ENCODE measurements around the gene ZNF710. TPM values are rescaled to one million over a fixed set of nuclear protein-coding genes. Genes with fewer than 3 reads are reported as not detected.

ZNF710 gene
- total RNA-seq, 1 experiment from 2014 or later: 40.7 TPM

- Mint-ChIP-seq H3K27ac (peak overlapping the region in 2 of 3 experiments; percentile 1 to 35; a peak in 1 of 7 replicates), H3K27me3 (ENCODE audit: low read depth) (peaks cover 4% of the 10 kb centered on the region), H3K4me3 (no peak overlapping the region), H3K36me3 (ENCODE audit: insufficient read depth in 1 of 3, low read depth in 3 of 3) (no peaks in the 10 kb centered on the region), H3K9me3 (no peaks in the 10 kb centered on the region), H3K4me1 (peaks cover 14 to 17% of the 10 kb centered on the region in 2 experiments)
- H2AFZ ChIP-seq (ENCODE audit: low read length): no peak overlapping the region
- no peak overlapping the region for H2BK120ac ChIP-seq (ENCODE audit: low read depth, low read length, poor library complexity, severe bottlenecking)
- H2AK5ac ChIP-seq (ENCODE audit: insufficient read length, low read length): no peak overlapping the region
- H3K79me1 ChIP-seq (ENCODE audit: insufficient read depth, low read depth, low read length, poor library complexity, severe bottlenecking): no peaks in the 10 kb centered on the region
- peaks cover 6% of the 10 kb centered on the region; the same call in 1 of the 2 replicates for H3K4me1 ChIP-seq (ENCODE audit: insufficient read depth, low read length)
- H4K8ac ChIP-seq (replicated peaks; ENCODE audit: insufficient read length, low read depth, low read length): no peak overlapping the region
- H4K5ac ChIP-seq (ENCODE audit: insufficient read length, low read depth, low read length): no peak overlapping the region
- H3K23me2 ChIP-seq (ENCODE audit: insufficient read length, low read depth, low read length, poor library complexity, severe bottlenecking): no peaks in the 10 kb centered on the region
- no peak overlapping the region for H3K56ac ChIP-seq (ENCODE audit: insufficient read length, low read depth, low read length)
- no peak overlapping the region for H3T11ph ChIP-seq (ENCODE audit: low read length)
- H3K4me2 ChIP-seq (ENCODE audit: insufficient read depth, insufficient read length, low read length): no peak overlapping the region
- H3K27me3 ChIP-seq (ENCODE audit: insufficient read depth, low read length): no peaks in the 10 kb centered on the region
- no peak overlapping the region for H3K18ac ChIP-seq (ENCODE audit: insufficient read length, low read depth, low read length)
- H4K20me1 ChIP-seq (ENCODE audit: control insufficient read depth, insufficient read depth, insufficient read length): no peaks in the 10 kb centered on the region
- H3K23ac ChIP-seq (ENCODE audit: insufficient read length, low read depth, low read length): no peak overlapping the region
- H2BK12ac ChIP-seq (ENCODE audit: insufficient read length, low read depth, low read length): no peak overlapping the region
- H3K14ac ChIP-seq (ENCODE audit: insufficient read depth, low read length): no peak overlapping the region
- no peak overlapping the region for H2BK20ac ChIP-seq (ENCODE audit: low read depth, low read length, poor library complexity, severe bottlenecking)
- no peak overlapping the region for H2BK5ac ChIP-seq (ENCODE audit: insufficient read length, low read length)
- TF ChIP-seq CTCF (conservative IDR thresholded peaks at IDR 0.05): no peak
- no peaks in the 10 kb centered on the region for H3K9me3 ChIP-seq (ENCODE audit: control insufficient read depth, low read depth, low read length)
- H2BK15ac ChIP-seq (ENCODE audit: low read depth, low read length): no peak overlapping the region
- no CpG with 5 or more reads among the region's 6 CpGs for WGBS (ENCODE audit: extremely low coverage, insufficient read length, low lambda C conversion rate)
- H4K91ac ChIP-seq (ENCODE audit: insufficient read length, low read depth, low read length): no peak overlapping the region
- H3K79me2 ChIP-seq (ENCODE audit: insufficient read depth, low read length): no peaks in the 10 kb centered on the region
- no peak overlapping the region for H3K27ac ChIP-seq (ENCODE audit: insufficient read length, low read depth, low read length)
- H3K9ac ChIP-seq (ENCODE audit: extremely low read depth, insufficient read length, low read length): no peak overlapping the region
- DNase-seq: no peak
- H3K4ac ChIP-seq (ENCODE audit: low read depth, low read length): no peak overlapping the region
Observed at GRCh38 chr15:90126022-90126421, 124.9 kb downstream of the ZNF710 start.
